ENCODE measurements around the gene PANK3.
"Not testable (repeated sequence)": the region's sequence is repeated elsewhere in the genome, so short reads cannot be mapped to it uniquely, and the experiment has no call there.

The PANK3 gene

GRCh38 chr5:168552146-168552545 lies 27.0 kb downstream of the PANK3 start:
- no peak for DNase-seq (ENCODE audit: low read depth in 2 of 2)

GRCh38 chr5:168550656-168551055 lies 28.5 kb downstream of the PANK3 start:
- no peak for DNase-seq (ENCODE audit: low read depth in 2 of 2)

- DNase-seq (ENCODE audit: low read depth in 2 of 2) = no peak
Measured at GRCh38 chr5:168549554-168549953, 29.6 kb downstream of the PANK3 start.

GRCh38 chr5:168537176-168537575 lies 42.0 kb downstream of the PANK3 start:
- no peak for DNase-seq (ENCODE audit: low read depth in 2 of 2)

GRCh38 chr5:168534351-168534750 lies 44.8 kb downstream of the PANK3 start:
- DNase-seq (ENCODE audit: low read depth in 2 of 2) = not testable (repeated sequence)

- no peak for DNase-seq (ENCODE audit: low read depth in 2 of 2)
Measured at GRCh38 chr5:168531987-168532864, 46.9 kb downstream of the PANK3 start.

GRCh38 chr5:168531191-168531590 lies 48.0 kb downstream of the PANK3 start:
- no peak for DNase-seq (ENCODE audit: low read depth in 2 of 2)

- DNase-seq (ENCODE audit: low read depth in 2 of 2) = no peak
Measured at GRCh38 chr5:168530621-168531150, 48.5 kb downstream of the PANK3 start.

GRCh38 chr5:168529374-168530234 lies 49.6 kb downstream of the PANK3 start:
- no peak for DNase-seq (ENCODE audit: low read depth in 2 of 2)

GRCh38 chr5:168528521-168529373 lies 50.4 kb downstream of the PANK3 start, which contains the start of gene FBLL1:
FBLL1 (plus strand) TSS chr5:168529305; CDS start chr5:168529505, 200 bp downstream.
- DNase-seq (ENCODE audit: low read depth in 2 of 2) = peak in 1 of 2 donors; percentile 2

- DNase-seq (ENCODE audit: low read depth in 2 of 2) = no peak
Measured at GRCh38 chr5:168527756-168528295, 51.3 kb downstream of the PANK3 start.

- no peak for DNase-seq (ENCODE audit: low read depth in 2 of 2)
Measured at GRCh38 chr5:168525856-168526255, 53.3 kb downstream of the PANK3 start.

- DNase-seq (ENCODE audit: low read depth in 2 of 2) = no peak
Measured at GRCh38 chr5:168513861-168514428, 65.2 kb downstream of the PANK3 start.

- no peak for DNase-seq (ENCODE audit: low read depth in 2 of 2)
Measured at GRCh38 chr5:168502563-168503237, 76.5 kb downstream of the PANK3 start.
